ENCODE data around the gene UPF3B. TPM values are rescaled to one million over a fixed set of nuclear protein-coding genes. Genes with fewer than 3 reads are reported as not detected.

Gene UPF3B
- total RNA-seq, 4 donors from 2014 or later: 4.3 to 5.6 (median 5.1) TPM

DNA sequence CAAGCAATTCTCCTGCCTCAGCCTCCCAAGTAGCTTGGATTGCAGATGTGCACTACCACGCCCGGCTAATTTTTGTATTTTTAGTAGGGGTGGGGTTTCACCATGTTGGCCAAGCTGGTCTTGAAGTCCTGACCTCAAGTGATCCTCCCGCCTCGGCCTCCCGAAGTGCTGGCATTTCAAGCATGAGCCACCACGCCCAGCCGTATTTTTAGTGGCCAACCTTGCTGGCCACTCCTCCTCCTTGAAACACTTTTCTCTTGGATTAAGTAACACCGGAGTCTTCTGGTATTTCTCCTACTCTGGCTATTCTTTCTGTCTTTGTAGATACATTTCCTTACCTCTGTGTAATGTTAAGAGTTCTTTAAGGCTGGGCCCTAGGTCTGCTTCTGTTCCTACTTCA lies 50.2 kb downstream of the UPF3B start:
- TF ChIP-seq, protein P1, sequence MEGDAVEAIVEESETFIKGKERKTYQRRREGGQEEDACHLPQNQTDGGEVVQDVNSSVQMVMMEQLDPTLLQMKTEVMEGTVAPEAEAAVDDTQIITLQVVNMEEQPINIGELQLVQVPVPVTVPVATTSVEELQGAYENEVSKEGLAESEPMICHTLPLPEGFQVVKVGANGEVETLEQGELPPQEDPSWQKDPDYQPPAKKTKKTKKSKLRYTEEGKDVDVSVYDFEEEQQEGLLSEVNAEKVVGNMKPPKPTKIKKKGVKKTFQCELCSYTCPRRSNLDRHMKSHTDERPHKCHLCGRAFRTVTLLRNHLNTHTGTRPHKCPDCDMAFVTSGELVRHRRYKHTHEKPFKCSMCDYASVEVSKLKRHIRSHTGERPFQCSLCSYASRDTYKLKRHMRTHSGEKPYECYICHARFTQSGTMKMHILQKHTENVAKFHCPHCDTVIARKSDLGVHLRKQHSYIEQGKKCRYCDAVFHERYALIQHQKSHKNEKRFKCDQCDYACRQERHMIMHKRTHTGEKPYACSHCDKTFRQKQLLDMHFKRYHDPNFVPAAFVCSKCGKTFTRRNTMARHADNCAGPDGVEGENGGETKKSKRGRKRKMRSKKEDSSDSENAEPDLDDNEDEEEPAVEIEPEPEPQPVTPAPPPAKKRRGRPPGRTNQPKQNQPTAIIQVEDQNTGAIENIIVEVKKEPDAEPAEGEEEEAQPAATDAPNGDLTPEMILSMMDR (IDR thresholded peaks at IDR 0.05): no peak
- TF ChIP-seq POLR2A (IDR thresholded peaks at IDR 0.05): no peak
- 90 to 93% methylated on average over 8 of the region's 8 CpGs for WGBS, 2 donors
- no peak for DNase-seq (ENCODE audit: low spot score in 2 of 2)
- intact Hi-C loops (cut with DNase I; ENCODE audit: low total_unique reads): no loop called here
- H3K4me3 ChIP-seq (ENCODE audit: low read depth, poor library complexity, severe bottlenecking): no peak overlapping the region

DNA sequence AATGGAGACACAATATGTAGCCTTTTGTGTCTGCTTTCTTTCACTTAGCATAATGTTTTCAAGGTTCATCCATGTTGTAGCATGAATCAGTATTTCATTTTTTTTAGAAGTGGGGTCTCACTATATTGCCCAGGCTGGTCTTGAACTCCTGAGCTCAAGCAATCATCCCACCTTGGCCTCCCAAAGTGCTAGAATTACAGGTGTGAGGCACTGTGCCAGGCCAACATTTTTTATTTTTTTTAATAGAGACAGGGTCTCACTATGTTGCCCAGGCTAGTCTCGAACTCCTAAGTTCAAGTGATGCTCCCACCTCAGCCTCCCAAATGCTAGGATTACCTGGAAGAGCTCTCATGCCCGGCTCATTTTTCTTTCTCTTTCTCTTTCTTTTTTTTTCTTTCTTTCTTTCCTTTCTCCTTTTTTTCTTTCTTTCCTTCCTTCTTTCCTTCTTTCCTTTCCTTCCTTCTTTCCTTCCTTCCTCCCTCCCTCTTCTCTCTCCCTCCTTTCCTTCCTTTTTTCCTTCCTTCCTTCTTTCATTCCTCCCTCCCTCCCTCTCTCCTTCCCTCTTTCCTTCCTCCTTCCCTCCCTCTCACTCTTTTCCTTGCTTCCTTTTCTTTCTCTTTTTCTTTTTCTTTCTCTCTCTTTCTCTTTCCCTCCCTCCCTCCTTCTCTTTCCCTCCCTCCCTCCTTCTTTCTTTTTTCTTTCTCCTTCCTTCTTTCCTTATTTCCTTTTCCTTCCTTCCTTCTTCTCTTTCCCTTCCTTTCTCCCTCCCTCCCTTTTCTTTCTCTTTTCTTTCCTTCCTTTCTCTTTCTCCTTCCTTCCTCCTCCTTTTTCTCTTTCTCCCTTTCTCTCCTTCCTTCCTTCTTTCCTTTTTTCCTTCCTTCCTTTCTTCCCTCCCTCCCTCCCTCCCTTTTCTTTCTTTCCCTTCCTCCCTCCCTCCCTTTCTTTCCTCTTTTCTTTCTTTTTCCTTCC lies 51.2 kb downstream of the UPF3B start:
- 86 to 97% methylated on average over 2 of the region's 2 CpGs for WGBS, 2 donors
- no peak overlapping the region for H3K4me3 ChIP-seq (ENCODE audit: low read depth, poor library complexity, severe bottlenecking)
- TF ChIP-seq, protein P1 (IDR thresholded peaks at IDR 0.05): no peak
- no peak for DNase-seq (ENCODE audit: low spot score in 2 of 2)
- intact Hi-C loops (cut with DNase I; ENCODE audit: low total_unique reads): no loop called here

DNA sequence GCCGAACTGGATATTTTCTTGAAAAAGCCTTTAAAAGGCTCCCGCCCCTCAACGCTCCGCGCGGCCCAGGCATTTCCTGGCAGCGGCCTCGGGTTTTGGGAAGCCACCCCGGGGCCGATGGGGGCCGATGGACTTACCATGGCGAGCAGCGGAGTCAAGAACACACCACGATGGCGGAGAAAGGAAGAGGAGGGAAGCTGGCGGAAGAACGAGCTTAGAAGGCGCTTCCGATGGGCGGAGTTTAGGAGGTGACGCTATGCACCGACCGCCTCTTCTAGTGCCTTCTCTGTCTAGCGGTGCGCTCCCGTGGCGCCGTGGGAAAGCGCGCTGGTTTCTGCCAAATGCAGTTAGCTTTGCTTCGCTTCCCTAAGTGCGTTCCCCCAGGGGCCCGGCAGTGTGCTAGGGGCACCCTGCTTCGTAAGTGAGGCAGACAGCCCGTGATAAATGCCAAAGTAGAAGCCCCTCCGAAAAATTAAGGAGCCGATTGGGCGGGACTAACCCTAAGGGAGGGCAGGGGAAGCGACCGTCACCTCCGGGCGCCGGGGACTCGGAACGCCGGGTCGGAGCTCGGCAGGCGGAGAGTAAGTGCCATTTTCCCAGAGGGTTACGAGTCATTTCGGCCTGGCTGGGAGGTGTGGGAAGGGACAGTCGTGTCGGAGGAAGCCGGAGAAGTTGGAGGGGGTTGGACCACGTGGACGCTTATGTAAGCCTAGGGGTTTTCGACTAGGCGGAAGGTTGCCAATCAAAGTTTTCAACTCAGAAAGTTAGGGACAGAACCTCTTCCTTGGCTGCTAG lies 61.1 kb downstream of the UPF3B start, which contains the start of gene RPL39:
TSS of gene RPL39 (minus strand) at position 194 of the 795 bp plus-strand sequence. CDS start at position 140, 54 bp downstream.
- intact Hi-C loops (cut with DNase I; ENCODE audit: low total_unique reads): no loop called here
- peak in 1 of 2 donors; percentile 37 for TF ChIP-seq POLR2A (IDR thresholded peaks at IDR 0.05)
- TF ChIP-seq, protein P1 (IDR thresholded peaks at IDR 0.05): no peak
- WGBS, 2 donors: 0 to 41% methylated on average over 51 to 58 of the region's 58 CpGs
- peak within 1 kb of the TSS; percentile 48 for H3K4me3 ChIP-seq (ENCODE audit: low read depth, poor library complexity, severe bottlenecking)
- DNase-seq (ENCODE audit: low spot score in 2 of 2): peak; percentile 83 to 96

DNA sequence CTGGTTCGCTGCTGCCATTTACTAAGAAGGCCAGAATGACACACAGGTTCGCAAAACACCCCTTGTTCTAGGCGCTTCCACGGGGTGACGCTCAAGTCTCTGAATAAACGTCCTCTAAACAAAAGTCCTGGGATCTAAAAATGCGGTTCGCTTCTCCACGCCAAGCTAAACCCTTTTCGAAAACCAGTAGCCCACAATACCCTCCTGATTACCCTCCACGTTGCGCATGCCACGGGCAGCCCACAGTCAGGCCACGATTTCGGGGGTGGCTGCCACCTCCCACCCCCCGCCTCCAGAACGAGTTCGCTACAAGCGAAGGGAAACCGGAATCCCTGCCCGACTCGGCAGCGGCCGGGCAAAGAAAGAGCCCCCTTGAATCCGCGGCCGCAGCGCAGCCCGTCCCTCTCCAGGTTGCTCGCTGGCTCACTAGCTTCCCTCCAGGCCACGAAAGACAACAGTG lies 61.8 kb downstream of the UPF3B start:
- H3K4me3 ChIP-seq (ENCODE audit: low read depth, poor library complexity, severe bottlenecking): peak overlapping the region; percentile 48
- intact Hi-C loops (cut with DNase I; ENCODE audit: low total_unique reads): no loop called here
- TF ChIP-seq, protein P1 (IDR thresholded peaks at IDR 0.05): no peak
- no peak for TF ChIP-seq POLR2A (IDR thresholded peaks at IDR 0.05)
- peak in 1 of 2 donors; percentile 22 for DNase-seq (ENCODE audit: low spot score in 2 of 2)
- 0 to 38% methylated on average over 20 to 31 of the region's 31 CpGs for WGBS, 2 donors

GRCh38 chrX:119784747-119785446 lies 67.9 kb downstream of the UPF3B start:
- H3K4me3 ChIP-seq (ENCODE audit: low read depth, poor library complexity, severe bottlenecking): no peak overlapping the region
- intact Hi-C loops (cut with DNase I; ENCODE audit: low total_unique reads): no loop called here
- WGBS, 2 donors: 73 to 83% methylated on average over 10 to 14 of the region's 14 CpGs
- TF ChIP-seq, protein P1 (IDR thresholded peaks at IDR 0.05): no peak
- TF ChIP-seq POLR2A (IDR thresholded peaks at IDR 0.05): no peak
- DNase-seq (ENCODE audit: low spot score in 2 of 2): no peak
